WERI-Rb-1 (cell line): Measurements from ENCODE around the gene SLC18A3.

Experiments
- DNase-seq: peaks from one replicate; pipeline ENCODE4 v3.0.0-alpha.2; 2020
- H3K27ac ChIP-seq: fragments of 250-450 bp; sonication (Bioruptor Pico); 2 replicates; pipeline ENCODE4 v1.5.1; 2020; ENCODE audit warnings: mild to moderate bottlenecking, moderate library complexity
- H3K27me3 ChIP-seq: fragments of 250-450 bp; sonication (Bioruptor Pico); 2 replicates; pipeline ENCODE4 v1.5.1; 2021; ENCODE audit warnings: mild to moderate bottlenecking, low read depth, moderate library complexity; ENCODE audit not compliant: insufficient read depth, severe bottlenecking
- H3K36me3 ChIP-seq: fragments of 250-450 bp; sonication (Bioruptor Pico); 2 replicates; pipeline ENCODE4 v1.5.1; 2020; ENCODE audit warnings: mild to moderate bottlenecking, moderate library complexity
- H3K4me3 ChIP-seq: 2 replicates; pipeline ENCODE4 v1.5.1; 2011; ENCODE audit warnings: low read depth, mild to moderate bottlenecking, control low read depth, low read length
- H3K9me3 ChIP-seq: fragments of 250-450 bp; sonication (Bioruptor Pico); 2 replicates; pipeline ENCODE4 v1.5.1; 2021; ENCODE audit warnings: mild to moderate bottlenecking, moderate library complexity; ENCODE audit not compliant: severe bottlenecking
- CTCF ChIP-seq: IDR thresholded peaks from 2 replicates; pipeline ENCODE4 v1.5.1; 2011; ENCODE audit warnings: low read depth, mild to moderate bottlenecking, control low read depth, inconsistent platforms, low read length

Gene SLC18A3

GRCh38 chr10:49633327-49634068, 23.4 kb downstream of the SLC18A3 start:
- TF ChIP-seq CTCF, result no peak
- H3K27me3 ChIP-seq, result no peaks in the 10 kb centered on the region
- no peak for DNase-seq
- H3K4me3 ChIP-seq, result no peak overlapping the region
- no peaks in the 10 kb centered on the region for H3K9me3 ChIP-seq
- H3K36me3 ChIP-seq, result no peaks in the 10 kb centered on the region
- peak overlapping the region; percentile 40; the same call in 1 of the 2 replicates for H3K27ac ChIP-seq

- no peak for TF ChIP-seq CTCF
- no peak overlapping the region for H3K4me3 ChIP-seq
- DNase-seq, result no peak
- H3K9me3 ChIP-seq, result no peaks in the 10 kb centered on the region
- no peaks in the 10 kb centered on the region for H3K27me3 ChIP-seq
- no peak overlapping the region for H3K27ac ChIP-seq
- no peaks in the 10 kb centered on the region for H3K36me3 ChIP-seq
Measured at GRCh38 chr10:49634069-49634660, 24.1 kb downstream of the SLC18A3 start.

- TF ChIP-seq CTCF, result no peak
- Histone ChIP-seq H3K36me3 (no peaks in the 10 kb centered on the region), H3K9me3 (no peaks in the 10 kb centered on the region), H3K27me3 (no peaks in the 10 kb centered on the region), H3K27ac (no peak overlapping the region), H3K4me3 (no peak overlapping the region)
- DNase-seq, result no peak
Measured at GRCh38 chr10:49642311-49642710, 32.2 kb downstream of the SLC18A3 start.

- Histone ChIP-seq H3K4me3 (no peak overlapping the region), H3K27me3 (no peaks in the 10 kb centered on the region), H3K9me3 (no peaks in the 10 kb centered on the region), H3K36me3 (no peaks in the 10 kb centered on the region), H3K27ac (no peak overlapping the region)
- TF ChIP-seq CTCF, result no peak
- DNase-seq, result no peak
Measured at GRCh38 chr10:49643241-49644034, 33.3 kb downstream of the SLC18A3 start.

GRCh38 chr10:49644035-49644646, 34.0 kb downstream of the SLC18A3 start:
- no peaks in the 10 kb centered on the region for H3K36me3 ChIP-seq
- no peak overlapping the region for H3K4me3 ChIP-seq
- no peak for DNase-seq
- no peaks in the 10 kb centered on the region for H3K9me3 ChIP-seq
- no peak for TF ChIP-seq CTCF
- H3K27me3 ChIP-seq, result no peaks in the 10 kb centered on the region
- no peak overlapping the region for H3K27ac ChIP-seq
